ENCODE measurements around the gene GSTCD. TPM values are rescaled to one million over a fixed set of nuclear protein-coding genes. Genes with fewer than 3 reads are reported as not detected.
"Not testable (repeated sequence)": the region's sequence is repeated elsewhere in the genome, so short reads cannot be mapped to it uniquely, and the experiment has no call there.

The GSTCD gene
- total RNA-seq, 1 experiment from 2014 or later = 21.3 TPM

DNA sequence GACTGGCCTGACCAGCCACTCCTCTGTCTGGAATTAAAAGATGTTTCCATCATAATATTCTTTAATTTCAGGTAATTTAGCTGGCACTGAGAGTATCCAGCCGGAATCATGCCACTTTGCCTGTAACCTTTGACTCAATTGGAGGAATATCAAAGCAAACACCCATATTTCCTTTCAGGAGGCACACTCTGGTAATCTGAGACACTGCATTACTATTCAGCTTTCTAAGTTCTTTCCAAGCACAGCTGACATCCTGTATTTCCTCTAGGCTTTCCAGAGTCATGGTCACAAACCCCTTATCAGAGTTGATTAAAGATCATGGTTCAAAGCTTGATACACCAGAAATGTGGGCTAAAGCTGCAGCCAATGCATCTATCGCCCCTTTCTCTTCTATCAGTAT lies 29.4 kb upstream of the GSTCD start:
- Histone ChIP-seq H3K36me3 (ENCODE audit: control insufficient read depth, insufficient read depth, low read length) (no peaks in the 10 kb centered on the region), H3K4me3 (ENCODE audit: low read depth, low read length) (no peak overlapping the region), H3K27me3 (replicated peaks; ENCODE audit: control insufficient read depth, insufficient read depth, low read length) (no peaks in the 10 kb centered on the region), H3K9me3 (no peaks in the 10 kb centered on the region), H3K4me1 (no peaks in the 10 kb centered on the region)
- Mint-ChIP-seq H3K36me3 (ENCODE audit: insufficient read depth, unreplicated experiment) (peaks cover 6% of the 10 kb centered on the region), H3K4me3 (ENCODE audit: unreplicated experiment) (no peak overlapping the region), H3K27me3 (ENCODE audit: insufficient read depth, unreplicated experiment) (no peaks in the 10 kb centered on the region), H3K27ac (ENCODE audit: unreplicated experiment) (no peak overlapping the region), H3K4me1 (ENCODE audit: low read depth, unreplicated experiment) (no peaks in the 10 kb centered on the region), H3K9me3 (ENCODE audit: unreplicated experiment) (no peaks in the 10 kb centered on the region)
- POLR2A ChIA-PET = no interaction called here
- TF ChIP-seq, protein P1, sequence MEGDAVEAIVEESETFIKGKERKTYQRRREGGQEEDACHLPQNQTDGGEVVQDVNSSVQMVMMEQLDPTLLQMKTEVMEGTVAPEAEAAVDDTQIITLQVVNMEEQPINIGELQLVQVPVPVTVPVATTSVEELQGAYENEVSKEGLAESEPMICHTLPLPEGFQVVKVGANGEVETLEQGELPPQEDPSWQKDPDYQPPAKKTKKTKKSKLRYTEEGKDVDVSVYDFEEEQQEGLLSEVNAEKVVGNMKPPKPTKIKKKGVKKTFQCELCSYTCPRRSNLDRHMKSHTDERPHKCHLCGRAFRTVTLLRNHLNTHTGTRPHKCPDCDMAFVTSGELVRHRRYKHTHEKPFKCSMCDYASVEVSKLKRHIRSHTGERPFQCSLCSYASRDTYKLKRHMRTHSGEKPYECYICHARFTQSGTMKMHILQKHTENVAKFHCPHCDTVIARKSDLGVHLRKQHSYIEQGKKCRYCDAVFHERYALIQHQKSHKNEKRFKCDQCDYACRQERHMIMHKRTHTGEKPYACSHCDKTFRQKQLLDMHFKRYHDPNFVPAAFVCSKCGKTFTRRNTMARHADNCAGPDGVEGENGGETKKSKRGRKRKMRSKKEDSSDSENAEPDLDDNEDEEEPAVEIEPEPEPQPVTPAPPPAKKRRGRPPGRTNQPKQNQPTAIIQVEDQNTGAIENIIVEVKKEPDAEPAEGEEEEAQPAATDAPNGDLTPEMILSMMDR (IDR thresholded peaks at IDR 0.05; ENCODE audit: insufficient read depth in 1 of 2, low read depth in 1 of 2, low read length in 1 of 2, severe bottlenecking in 1 of 2, unreplicated experiment in 1 of 2) = no peak
- DNase-seq = no peak
- CTCF ChIA-PET = no interaction called here
- BruUV-seq (replicated peaks) = no TSS peak
- intact Hi-C loops (cut with micrococcal nuclease; ENCODE audit: unreplicated experiment) = no loop called here

DNA sequence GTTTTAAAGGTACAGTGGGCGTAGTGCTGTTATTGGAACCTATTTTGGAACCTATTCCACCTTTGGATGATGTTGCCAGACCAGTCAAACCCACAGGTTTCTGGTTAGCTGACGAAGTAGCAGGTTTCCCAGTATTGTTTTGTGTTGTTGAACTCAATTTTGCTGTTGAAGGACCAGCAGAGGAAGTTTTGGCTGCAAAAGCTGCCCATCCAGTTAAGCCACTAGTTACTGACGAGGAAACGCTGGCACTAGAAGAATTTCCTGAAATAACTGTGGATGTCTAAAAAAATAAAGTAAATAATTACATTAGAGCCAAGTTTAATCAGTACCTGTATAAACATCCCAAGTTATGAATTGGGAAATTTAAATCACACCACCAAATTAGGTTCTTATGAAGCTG lies 25.5 kb upstream of the GSTCD start:
- CTCF ChIA-PET = no interaction called here
- BruUV-seq (replicated peaks) = no TSS peak
- no peaks in the 10 kb centered on the region for H3K27me3 Mint-ChIP-seq (ENCODE audit: insufficient read depth, unreplicated experiment)

DNA sequence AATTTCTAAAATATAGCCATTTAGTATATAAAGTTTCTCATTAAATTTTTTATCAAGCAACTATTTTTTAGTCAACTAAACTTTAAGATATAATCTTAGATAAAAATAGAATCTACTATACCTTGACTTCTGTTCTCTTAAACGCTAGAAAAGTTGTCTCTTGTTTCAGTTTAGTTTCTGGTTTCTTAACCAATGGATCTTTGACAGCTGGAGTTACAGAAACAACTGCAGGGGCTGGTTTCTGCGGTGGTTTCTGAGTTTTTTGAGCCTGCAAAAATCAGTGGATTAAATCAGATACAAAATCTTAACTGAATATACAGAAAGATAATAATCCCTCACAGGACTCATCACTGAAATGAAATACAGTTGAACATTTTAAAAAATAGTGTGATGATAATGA lies 22.0 kb upstream of the GSTCD start:
- POLR2A ChIA-PET = no interaction called here
- no peaks in the 10 kb centered on the region for H3K9me3 ChIP-seq
- no peaks in the 10 kb centered on the region for H3K27me3 Mint-ChIP-seq (ENCODE audit: insufficient read depth, unreplicated experiment)
- no peaks in the 10 kb centered on the region for H3K4me1 ChIP-seq
- peaks cover 6% of the 10 kb centered on the region for H3K36me3 Mint-ChIP-seq (ENCODE audit: insufficient read depth, unreplicated experiment)
- DNase-seq = no peak
- no peaks in the 10 kb centered on the region for H3K9me3 Mint-ChIP-seq (ENCODE audit: unreplicated experiment)
- intact Hi-C loops (cut with micrococcal nuclease; ENCODE audit: unreplicated experiment) = no loop called here
- CTCF ChIA-PET = no interaction called here
- H3K4me3 ChIP-seq (ENCODE audit: low read depth, low read length) = no peak overlapping the region
- no TSS peak for BruUV-seq (replicated peaks)
- TF ChIP-seq, protein P1 (IDR thresholded peaks at IDR 0.05; ENCODE audit: insufficient read depth in 1 of 2, low read depth in 1 of 2, low read length in 1 of 2, severe bottlenecking in 1 of 2, unreplicated experiment in 1 of 2) = no peak
- H3K36me3 ChIP-seq (ENCODE audit: control insufficient read depth, insufficient read depth, low read length) = no peaks in the 10 kb centered on the region
- H3K4me3 Mint-ChIP-seq (ENCODE audit: unreplicated experiment) = no peak overlapping the region
- H3K27ac Mint-ChIP-seq (ENCODE audit: unreplicated experiment) = no peak overlapping the region
- H3K27me3 ChIP-seq (replicated peaks; ENCODE audit: control insufficient read depth, insufficient read depth, low read length) = no peaks in the 10 kb centered on the region
- H3K4me1 Mint-ChIP-seq (ENCODE audit: low read depth, unreplicated experiment) = no peaks in the 10 kb centered on the region

More for the DNA sequence above, 25.5 kb upstream of the GSTCD start:
- Mint-ChIP-seq H3K27ac (ENCODE audit: unreplicated experiment) (no peak overlapping the region), H3K9me3 (ENCODE audit: unreplicated experiment) (no peaks in the 10 kb centered on the region), H3K36me3 (ENCODE audit: insufficient read depth, unreplicated experiment) (peaks cover 6% of the 10 kb centered on the region), H3K4me1 (ENCODE audit: low read depth, unreplicated experiment) (no peaks in the 10 kb centered on the region), H3K4me3 (ENCODE audit: unreplicated experiment) (no peak overlapping the region)
- no peak for DNase-seq
- POLR2A ChIA-PET = no interaction called here
- intact Hi-C loops (cut with micrococcal nuclease; ENCODE audit: unreplicated experiment) = no loop called here
- H3K36me3 ChIP-seq (ENCODE audit: control insufficient read depth, insufficient read depth, low read length) = no peaks in the 10 kb centered on the region
- H3K27me3 ChIP-seq (replicated peaks; ENCODE audit: control insufficient read depth, insufficient read depth, low read length) = no peaks in the 10 kb centered on the region
- TF ChIP-seq, protein P1 (IDR thresholded peaks at IDR 0.05; ENCODE audit: insufficient read depth in 1 of 2, low read depth in 1 of 2, low read length in 1 of 2, severe bottlenecking in 1 of 2, unreplicated experiment in 1 of 2) = no peak
- H3K9me3 ChIP-seq = no peaks in the 10 kb centered on the region
- no peaks in the 10 kb centered on the region for H3K4me1 ChIP-seq
- no peak overlapping the region for H3K4me3 ChIP-seq (ENCODE audit: low read depth, low read length)

DNA sequence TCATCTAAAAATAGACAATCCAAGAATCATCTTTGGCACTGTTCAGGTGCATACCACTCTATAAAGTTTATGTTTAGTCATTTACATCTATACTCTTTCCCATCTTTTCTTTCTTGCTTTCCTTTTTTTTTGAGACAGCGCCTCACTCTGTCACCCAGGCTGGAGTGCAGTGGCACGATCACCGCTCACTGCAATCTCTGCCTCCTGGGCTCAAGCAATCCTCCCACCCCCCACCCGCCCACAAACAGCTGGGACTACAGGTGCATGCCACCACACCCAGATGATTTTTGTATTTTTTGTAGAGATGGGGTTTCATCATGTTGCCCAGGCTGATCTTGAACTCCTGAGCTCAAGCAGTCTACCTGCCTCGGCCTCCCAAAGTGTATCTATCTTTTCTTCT lies 13.8 kb upstream of the GSTCD start:
- H3K4me1 Mint-ChIP-seq (ENCODE audit: low read depth, unreplicated experiment); H3K4me3 ChIP-seq (ENCODE audit: low read depth, low read length); DNase-seq; POLR2A ChIA-PET; H3K27me3 Mint-ChIP-seq (ENCODE audit: insufficient read depth, unreplicated experiment); H3K36me3 Mint-ChIP-seq (ENCODE audit: insufficient read depth, unreplicated experiment); H3K9me3 ChIP-seq; intact Hi-C loops (cut with micrococcal nuclease; ENCODE audit: unreplicated experiment); H3K36me3 ChIP-seq (ENCODE audit: control insufficient read depth, insufficient read depth, low read length); H3K9me3 Mint-ChIP-seq (ENCODE audit: unreplicated experiment); H3K4me3 Mint-ChIP-seq (ENCODE audit: unreplicated experiment); H3K4me1 ChIP-seq; H3K27ac Mint-ChIP-seq (ENCODE audit: unreplicated experiment); H3K27me3 ChIP-seq (replicated peaks; ENCODE audit: control insufficient read depth, insufficient read depth, low read length); BruUV-seq (replicated peaks); CTCF ChIA-PET: not testable (repeated sequence)

DNA sequence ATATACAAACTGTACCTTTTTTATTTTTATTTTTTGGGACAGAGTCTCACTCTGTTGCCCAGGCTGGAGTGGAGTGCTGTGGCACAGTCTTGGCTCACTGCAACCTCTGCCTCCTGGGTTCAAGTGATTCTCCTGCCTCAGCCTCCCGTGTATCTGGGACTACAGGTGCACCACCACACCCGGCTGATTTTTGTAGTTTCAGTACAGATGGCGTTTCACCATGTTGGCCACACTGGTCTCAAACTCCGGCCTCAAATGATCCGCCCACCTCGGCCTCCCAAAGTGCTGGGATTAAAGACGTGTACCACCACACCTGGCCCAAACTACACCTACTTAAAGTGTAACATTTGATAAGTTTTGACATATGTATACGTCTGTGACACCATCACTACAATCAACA lies 12.8 kb upstream of the GSTCD start:
- H3K9me3 Mint-ChIP-seq (ENCODE audit: unreplicated experiment); BruUV-seq (replicated peaks); H3K4me3 Mint-ChIP-seq (ENCODE audit: unreplicated experiment); intact Hi-C loops (cut with micrococcal nuclease; ENCODE audit: unreplicated experiment); H3K4me1 ChIP-seq; DNase-seq; H3K27me3 ChIP-seq (replicated peaks; ENCODE audit: control insufficient read depth, insufficient read depth, low read length); H3K27ac Mint-ChIP-seq (ENCODE audit: unreplicated experiment); H3K9me3 ChIP-seq; H3K4me3 ChIP-seq (ENCODE audit: low read depth, low read length); POLR2A ChIA-PET; H3K4me1 Mint-ChIP-seq (ENCODE audit: low read depth, unreplicated experiment); H3K27me3 Mint-ChIP-seq (ENCODE audit: insufficient read depth, unreplicated experiment); H3K36me3 ChIP-seq (ENCODE audit: control insufficient read depth, insufficient read depth, low read length); CTCF ChIA-PET: not testable (repeated sequence)
- peaks cover 11% of the 10 kb centered on the region for H3K36me3 Mint-ChIP-seq (ENCODE audit: insufficient read depth, unreplicated experiment)
